Ascending aorta (tissue), 2 donors: ENCODE results near the gene FBXO3. TPM values are rescaled to one million over a fixed set of nuclear protein-coding genes. Genes with fewer than 3 reads are reported as not detected.

Source experiments
- DNase-seq, 2 donors: peaks; one replicate each; pipeline ENCODE4 v3.0.0-alpha.2; 2019; ENCODE audit warnings: low spot score in 2 of 2
- H3K27ac ChIP-seq, 2 donors: fragments of 200-600 bp; sonication (generic); one replicate each; pipeline ENCODE4 v1.5.1; 2016 to 2017; ENCODE audit warnings: mild to moderate bottlenecking in 1 of 2
- H3K27me3 ChIP-seq: fragments of 200-600 bp; sonication (generic); one replicate; pipeline ENCODE4 v1.5.1; 2017
- H3K36me3 ChIP-seq, 2 donors: fragments of 200-600 bp; sonication (generic); one replicate each; pipeline ENCODE4 v1.5.1; 2016
- H3K4me1 ChIP-seq, 2 donors: fragments of 200-600 bp; sonication (generic); one replicate each; pipeline ENCODE4 v1.5.1; 2016 to 2017; ENCODE audit warnings: mild to moderate bottlenecking in 1 of 2
- H3K4me3 ChIP-seq, 2 donors: fragments of 200-600 bp; sonication (generic); one replicate each; pipeline ENCODE4 v1.5.1; 2016 to 2017; ENCODE audit warnings: mild to moderate bottlenecking in 1 of 2
- H3K9me3 ChIP-seq, 2 donors: fragments of 200-600 bp; sonication (generic); one replicate each; pipeline ENCODE4 v1.5.1; 2016
- CTCF ChIP-seq, 3 experiments: fragments of 200-600 bp in 2 of 3; fragments of 450-650 bp in 1 of 3; sonication (generic) in 2 of 3; IDR thresholded peaks; one replicate each; pipeline ENCODE4 v1.5.1; 2016 to 2019; ENCODE audit warnings: antibody characterized with exemption in 3 of 3, mild to moderate bottlenecking in 1 of 3, moderate library complexity in 1 of 3
- intact Hi-C: fragments of 100-400 bp; cut with DNase I; formaldehyde crosslinking; loops from one replicate; pipeline ENCODE4 v1.15.1; 2023
- total RNA-seq: library from RNA; depleted of rRNA; stranded (reverse); fragments of >200 nt; gene quantifications from one replicate; pipeline ENCODE4 v1.1.0, GENCODE V29; 2016

The FBXO3 gene
- total RNA-seq, 1 donor from 2014 or later, result 11.8 TPM

GRCh38 chr11:33770236-33770635 lies 4.1 kb downstream of the FBXO3 start:
- Histone ChIP-seq H3K27me3 (no peaks in the 10 kb centered on the region), H3K9me3 (no peaks in the 10 kb centered on the region), H3K4me1 (peaks cover 2 to 18% of the 10 kb centered on the region in 2 donors), H3K27ac (no peak overlapping the region), H3K36me3 (peaks cover 27 to 37% of the 10 kb centered on the region in 2 donors), H3K4me3 (no peak overlapping the region)
- no peak for DNase-seq
- intact Hi-C loops, result loop anchor here (10.0 kb wide), 1 partner anchor 1185 kb away; the partner anchor contains the start of gene EIF3M
- TF ChIP-seq CTCF (IDR thresholded peaks at IDR 0.05), result no peak

GRCh38 chr11:33769542-33769941 lies 4.8 kb downstream of the FBXO3 start:
- Histone ChIP-seq H3K4me3 (no peak overlapping the region), H3K27ac (no peak overlapping the region), H3K9me3 (no peaks in the 10 kb centered on the region), H3K4me1 (peaks cover 0 to 14% of the 10 kb centered on the region in 2 donors), H3K27me3 (no peaks in the 10 kb centered on the region), H3K36me3 (peaks cover 27 to 44% of the 10 kb centered on the region in 2 donors)
- DNase-seq, result no peak
- intact Hi-C loops, result no loop called here
- no peak for TF ChIP-seq CTCF (IDR thresholded peaks at IDR 0.05)

GRCh38 chr11:33767624-33768023 lies 6.7 kb downstream of the FBXO3 start:
- Histone ChIP-seq H3K27me3 (no peaks in the 10 kb centered on the region), H3K27ac (no peak overlapping the region), H3K4me3 (no peak overlapping the region), H3K36me3 (peaks cover 36 to 63% of the 10 kb centered on the region in 2 donors), H3K9me3 (no peaks in the 10 kb centered on the region), H3K4me1 (peaks cover 0 to 7% of the 10 kb centered on the region in 2 donors)
- no peak for TF ChIP-seq CTCF (IDR thresholded peaks at IDR 0.05)
- no peak for DNase-seq
- intact Hi-C loops, result no loop called here

GRCh38 chr11:33766085-33766484 lies 8.2 kb downstream of the FBXO3 start:
- Histone ChIP-seq H3K4me1 (no peaks in the 10 kb centered on the region), H3K4me3 (no peak overlapping the region), H3K9me3 (no peaks in the 10 kb centered on the region), H3K27ac (no peak overlapping the region), H3K36me3 (peaks cover 40 to 76% of the 10 kb centered on the region in 2 donors), H3K27me3 (no peaks in the 10 kb centered on the region)
- TF ChIP-seq CTCF (IDR thresholded peaks at IDR 0.05), result no peak
- intact Hi-C loops, result no loop called here
- DNase-seq, result no peak

- no peak overlapping the region for H3K27ac ChIP-seq
- TF ChIP-seq CTCF (IDR thresholded peaks at IDR 0.05), result no peak
- H3K4me3 ChIP-seq, result no peak overlapping the region
- peaks cover 44 to 90% of the 10 kb centered on the region in 2 donors for H3K36me3 ChIP-seq
- intact Hi-C loops, result no loop called here
- no peaks in the 10 kb centered on the region for H3K9me3 ChIP-seq
- no peaks in the 10 kb centered on the region for H3K4me1 ChIP-seq
- H3K27me3 ChIP-seq, result no peaks in the 10 kb centered on the region
- no peak for DNase-seq
Measured at GRCh38 chr11:33761471-33761870, 12.8 kb downstream of the FBXO3 start.
